Retinal pigment epithelial cell (primary cell): Measurements from ENCODE around the gene NFE2L2.

Experiments used
- DNase-seq: peaks from one replicate; pipeline ENCODE4 v3.0.0-alpha.2; 2010; ENCODE audit warnings: low read depth
- H3K4me3 ChIP-seq: 2 replicates; pipeline ENCODE4 v1.5.1; 2011; ENCODE audit warnings: mild to moderate bottlenecking, low read length, control low read depth, moderate library complexity
- CTCF ChIP-seq: conservative IDR thresholded peaks from 2 replicates; pipeline ENCODE4 v1.5.1; 2011; ENCODE audit warnings: low read depth, low read length, control low read depth, inconsistent platforms

Gene NFE2L2

GRCh38 chr2:177256026-177256425, 8.5 kb downstream of the NFE2L2 start:
- no peak overlapping the region for H3K4me3 ChIP-seq
- no peak for TF ChIP-seq CTCF
- DNase-seq, result no peak

DNA sequence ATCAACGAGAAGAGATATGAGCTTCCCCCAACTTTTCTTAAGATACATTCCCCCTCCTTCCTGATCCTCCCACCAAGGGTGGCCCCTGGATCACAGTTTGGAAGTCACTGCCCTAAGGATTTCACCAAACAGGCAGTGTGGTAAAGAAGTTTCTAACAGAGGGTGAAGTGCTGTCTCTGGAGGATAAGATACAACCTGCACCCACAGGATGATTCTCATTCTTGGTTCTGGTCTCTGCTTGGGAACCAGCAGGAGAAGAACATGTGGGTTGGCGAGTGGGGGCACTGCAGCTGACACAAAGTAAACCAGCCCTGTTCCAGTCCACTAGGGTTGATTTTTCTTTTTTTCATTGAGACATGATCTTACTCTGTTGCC, 9.3 kb downstream of the NFE2L2 start:
- DNase-seq, result no peak
- no peak overlapping the region for H3K4me3 ChIP-seq
- no peak for TF ChIP-seq CTCF

DNA sequence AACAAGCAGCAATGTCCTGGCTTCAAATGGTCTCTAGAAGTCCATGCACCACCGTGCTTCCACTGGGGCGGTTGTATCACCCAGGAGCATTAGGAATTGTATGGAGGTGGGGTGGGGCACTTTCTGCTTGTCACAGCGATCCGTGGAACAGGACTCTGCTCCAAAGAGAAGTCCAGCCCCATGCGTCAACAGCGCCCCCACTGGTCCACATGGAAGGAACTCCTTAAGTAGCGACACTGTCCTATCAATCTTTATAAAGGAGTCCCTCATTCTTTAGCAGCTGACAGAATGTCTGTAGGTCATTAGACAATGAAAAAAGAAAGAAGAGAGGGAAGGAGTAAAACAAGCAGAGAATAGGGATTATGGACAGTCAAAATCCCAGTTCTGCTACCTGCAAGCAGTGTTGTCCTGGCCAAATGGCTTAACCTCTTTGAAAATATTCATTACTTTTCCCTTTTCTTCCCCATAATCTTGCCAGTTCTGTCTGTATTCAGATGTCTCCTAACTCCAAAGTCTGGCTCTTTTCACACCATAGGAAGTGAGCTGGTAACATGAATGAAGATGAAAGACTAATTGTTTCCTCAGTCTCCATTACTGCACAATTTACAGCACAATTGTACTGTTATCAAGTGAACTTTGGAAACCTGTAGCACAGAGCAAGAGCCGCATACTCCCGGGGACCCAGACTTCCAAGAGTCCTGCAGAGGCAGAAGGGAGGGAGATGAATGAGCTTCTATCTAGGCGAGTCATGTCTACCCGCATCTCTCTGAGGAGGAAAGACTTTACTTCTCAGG, 9.9 kb downstream of the NFE2L2 start:
- TF ChIP-seq CTCF, result peak; percentile 60
- no peak for DNase-seq
- H3K4me3 ChIP-seq, result no peak overlapping the region

DNA sequence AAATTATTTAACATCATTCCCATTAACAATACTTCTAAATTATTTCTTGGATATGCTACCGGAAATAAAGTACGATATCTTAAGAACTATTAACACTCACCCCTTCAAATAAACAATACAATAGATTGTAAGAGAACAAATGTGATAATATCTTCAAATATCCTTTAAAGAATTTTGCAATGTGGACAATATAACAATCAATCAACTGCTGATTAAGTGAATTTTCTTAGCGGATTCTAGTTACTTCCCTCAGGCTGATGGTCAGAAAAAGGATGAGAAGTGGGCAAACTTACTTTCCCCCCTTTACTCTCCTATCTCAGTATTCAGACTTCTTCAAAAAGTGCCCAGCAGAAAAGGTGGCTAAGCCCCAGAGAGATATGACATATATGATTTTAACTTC, 10.8 kb downstream of the NFE2L2 start:
- no peak for DNase-seq
- TF ChIP-seq CTCF, result no peak
- H3K4me3 ChIP-seq, result no peak overlapping the region

DNA sequence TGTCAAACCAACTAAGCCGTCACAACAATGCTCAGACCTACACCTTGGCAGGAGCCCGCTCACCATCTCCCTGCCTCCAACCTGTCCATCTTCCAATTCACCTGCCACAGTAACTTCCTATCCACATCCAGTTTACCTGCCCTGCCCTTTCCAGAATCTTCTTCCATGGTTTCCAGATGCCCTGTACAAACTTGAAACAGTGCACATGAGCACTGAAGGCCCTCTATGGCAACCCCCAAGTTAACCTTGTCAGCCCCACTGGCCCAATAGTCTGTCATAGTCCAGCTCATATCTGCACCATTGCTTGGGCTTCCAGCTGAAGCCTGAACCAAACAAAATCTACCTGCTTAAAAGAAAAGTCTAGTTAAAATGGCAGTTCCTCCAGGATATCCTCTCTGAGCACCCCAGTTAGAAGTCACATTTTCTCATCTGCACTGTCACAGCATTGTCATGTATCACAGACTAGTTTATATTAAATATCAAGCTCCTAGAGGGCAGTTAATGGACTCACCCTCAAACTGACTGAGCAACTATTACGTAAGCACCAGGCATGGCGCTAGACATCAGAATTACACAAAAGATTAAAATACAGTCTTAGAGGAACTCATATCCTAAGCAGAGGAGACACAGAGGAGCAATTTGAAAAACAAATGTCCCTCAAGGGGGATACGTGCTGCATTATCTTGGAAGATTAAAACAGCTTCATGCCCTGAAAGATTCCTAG, 11.6 kb downstream of the NFE2L2 start:
- no peak overlapping the region for H3K4me3 ChIP-seq
- DNase-seq, result no peak
- TF ChIP-seq CTCF, result no peak

- H3K4me3 ChIP-seq, result no peak overlapping the region
- TF ChIP-seq CTCF, result no peak
- no peak for DNase-seq
Measured at GRCh38 chr2:177251165-177251542, 13.4 kb downstream of the NFE2L2 start.

DNA sequence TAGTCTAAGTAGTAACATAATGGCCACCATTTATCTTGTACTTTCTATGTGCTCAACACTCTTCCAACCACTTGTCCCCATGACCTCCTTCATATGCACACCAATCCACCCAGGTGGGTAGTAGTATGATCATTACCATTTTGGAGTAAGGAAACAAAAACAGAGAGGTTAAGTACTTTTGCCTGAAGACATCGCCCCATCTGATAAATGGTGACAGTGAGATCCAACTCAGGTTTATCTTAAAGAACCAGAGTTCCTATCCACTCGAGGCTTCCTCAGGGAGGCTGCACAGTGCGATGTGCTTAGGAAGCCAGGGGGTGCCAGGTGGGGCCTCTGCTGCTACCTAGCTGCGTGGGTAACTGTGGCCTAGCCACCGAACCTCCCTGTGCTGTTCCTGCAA, 14.1 kb downstream of the NFE2L2 start:
- no peak for DNase-seq
- H3K4me3 ChIP-seq, result no peak overlapping the region
- TF ChIP-seq CTCF, result no peak
